Activated CD8-positive, alpha-beta memory T cell treated with anti-CD3 and anti-CD28 coated beads, Interleukin-2, amount 50 U/mL, for 24 hours (primary cell): ENCODE measurements around the gene EIF1.
A peak's percentile ranks its signal among the peaks of the same experiment; 100 is the strongest.
"Not testable (repeated sequence)": the region's sequence is repeated elsewhere in the genome, so short reads cannot be mapped to it uniquely, and the experiment has no call there.

Experiments used
- DNase-seq: peaks from one replicate; pipeline ENCODE4 v3.0.0-alpha.2; 2020; ENCODE audit errors: extremely low read depth

EIF1 gene

GRCh38 chr17:41655611-41656111, 33.0 kb upstream of the EIF1 start:
- DNase-seq, result no peak

GRCh38 chr17:41656249-41657023, 32.2 kb upstream of the EIF1 start:
- DNase-seq, result no peak

GRCh38 chr17:41657176-41657754, 31.4 kb upstream of the EIF1 start:
- no peak for DNase-seq

- DNase-seq, result no peak
Measured at GRCh38 chr17:41657936-41658335, 30.7 kb upstream of the EIF1 start.

- no peak for DNase-seq
Measured at GRCh38 chr17:41658846-41659245, 29.8 kb upstream of the EIF1 start.

GRCh38 chr17:41659427-41660212, 29.1 kb upstream of the EIF1 start:
- DNase-seq, result no peak

- DNase-seq, result no peak
Measured at GRCh38 chr17:41660221-41660711, 28.4 kb upstream of the EIF1 start.

GRCh38 chr17:41663451-41664171, 25.1 kb upstream of the EIF1 start:
- no peak for DNase-seq

GRCh38 chr17:41664172-41664457, 24.6 kb upstream of the EIF1 start:
- no peak for DNase-seq

GRCh38 chr17:41664587-41665565, 23.8 kb upstream of the EIF1 start:
- DNase-seq, result no peak

- peak; percentile 59 for DNase-seq
Measured at GRCh38 chr17:41665566-41666236, 23.0 kb upstream of the EIF1 start.

GRCh38 chr17:41666237-41666641, 22.4 kb upstream of the EIF1 start:
- DNase-seq, result peak; percentile 39

GRCh38 chr17:41666708-41667279, 21.9 kb upstream of the EIF1 start:
- DNase-seq, result peak; percentile 70

GRCh38 chr17:41667280-41668041, 21.2 kb upstream of the EIF1 start:
- DNase-seq, result no peak

- no peak for DNase-seq
Measured at GRCh38 chr17:41672153-41672552, 16.5 kb upstream of the EIF1 start.

GRCh38 chr17:41675157-41676057, 13.3 kb upstream of the EIF1 start:
- DNase-seq, result not testable (repeated sequence)

- no peak for DNase-seq
Measured at GRCh38 chr17:41676058-41676419, 12.6 kb upstream of the EIF1 start.

GRCh38 chr17:41678411-41678906, 10.2 kb upstream of the EIF1 start:
- DNase-seq, result no peak
